ENCODE results near the gene PAWR.

DNA sequence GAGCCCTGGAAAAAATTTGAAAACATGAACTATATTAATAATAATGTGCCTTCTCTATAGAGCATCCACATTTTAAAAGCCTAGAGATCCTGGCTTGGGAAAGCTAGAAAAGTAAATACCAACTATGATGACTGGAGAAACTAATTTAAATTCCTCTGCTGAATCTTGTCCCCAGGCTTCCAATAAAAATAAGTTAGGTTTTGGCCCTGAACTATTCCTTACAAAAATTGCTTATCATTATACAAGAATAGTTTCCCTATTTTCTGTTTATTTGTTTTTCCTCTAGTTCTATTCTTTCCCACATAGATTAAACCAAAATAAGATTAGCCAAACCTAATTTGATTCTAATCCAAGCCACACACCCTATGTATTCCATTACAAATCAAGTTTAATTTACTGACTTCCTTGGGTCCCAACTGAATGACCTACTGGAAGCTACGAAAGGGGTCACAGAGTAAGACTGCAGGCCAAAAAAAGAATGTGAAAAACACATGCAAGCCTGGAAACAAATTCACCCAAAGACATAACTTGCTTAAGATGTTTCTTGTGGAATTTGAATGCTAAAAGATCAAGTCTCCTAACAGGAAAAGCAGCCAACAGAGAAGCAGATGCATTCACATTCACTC lies 133.0 kb downstream of the PAWR start:
- TF ChIP-seq MAZ (CRISPR knock-in tag; conservative IDR thresholded peaks at IDR 0.05 in 1 of 2, IDR thresholded peaks at IDR 0.05 in 1 of 2) (no peak), BRF1 (IDR thresholded peaks at IDR 0.05; ENCODE audit: borderline replicate concordance, extremely low read depth, insufficient read length) (no peak), CBX5 (IDR thresholded peaks at IDR 0.05; ENCODE audit: borderline replicate concordance, low read depth) (no peak), POLR2A (conservative IDR thresholded peaks at IDR 0.05) (no peak), POLR2AphosphoS5 (IDR thresholded peaks at IDR 0.05; ENCODE audit: control insufficient read depth, insufficient read depth, low read depth, low read length) (no peak), ERF (CRISPR knock-in tag; IDR thresholded peaks at IDR 0.05) (no peak), ZKSCAN8 (CRISPR knock-in tag; IDR thresholded peaks at IDR 0.05) (no peak), MYC (IDR thresholded peaks at IDR 0.05; ENCODE audit: low read depth, low read length) (no peak), MYC (CRISPR knock-in tag; IDR thresholded peaks at IDR 0.05; ENCODE audit: borderline replicate concordance, low read depth) (no peak), TAF7 (tag; IDR thresholded peaks at IDR 0.05) (no peak), NR2C1 (IDR thresholded peaks at IDR 0.05) (no peak), NR2C1 (tag; IDR thresholded peaks at IDR 0.05) (no peak), BCOR (IDR thresholded peaks at IDR 0.05) (no peak)
- TF ChIP-seq, protein P1, sequence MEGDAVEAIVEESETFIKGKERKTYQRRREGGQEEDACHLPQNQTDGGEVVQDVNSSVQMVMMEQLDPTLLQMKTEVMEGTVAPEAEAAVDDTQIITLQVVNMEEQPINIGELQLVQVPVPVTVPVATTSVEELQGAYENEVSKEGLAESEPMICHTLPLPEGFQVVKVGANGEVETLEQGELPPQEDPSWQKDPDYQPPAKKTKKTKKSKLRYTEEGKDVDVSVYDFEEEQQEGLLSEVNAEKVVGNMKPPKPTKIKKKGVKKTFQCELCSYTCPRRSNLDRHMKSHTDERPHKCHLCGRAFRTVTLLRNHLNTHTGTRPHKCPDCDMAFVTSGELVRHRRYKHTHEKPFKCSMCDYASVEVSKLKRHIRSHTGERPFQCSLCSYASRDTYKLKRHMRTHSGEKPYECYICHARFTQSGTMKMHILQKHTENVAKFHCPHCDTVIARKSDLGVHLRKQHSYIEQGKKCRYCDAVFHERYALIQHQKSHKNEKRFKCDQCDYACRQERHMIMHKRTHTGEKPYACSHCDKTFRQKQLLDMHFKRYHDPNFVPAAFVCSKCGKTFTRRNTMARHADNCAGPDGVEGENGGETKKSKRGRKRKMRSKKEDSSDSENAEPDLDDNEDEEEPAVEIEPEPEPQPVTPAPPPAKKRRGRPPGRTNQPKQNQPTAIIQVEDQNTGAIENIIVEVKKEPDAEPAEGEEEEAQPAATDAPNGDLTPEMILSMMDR (IDR thresholded peaks at IDR 0.05 in 2 of 3, conservative IDR thresholded peaks at IDR 0.05 in 1 of 3; ENCODE audit: insufficient read depth in 2 of 3, low read depth in 1 of 3, low read length in 3 of 3), result no peak
- TF ChIP-seq, protein P2, sequence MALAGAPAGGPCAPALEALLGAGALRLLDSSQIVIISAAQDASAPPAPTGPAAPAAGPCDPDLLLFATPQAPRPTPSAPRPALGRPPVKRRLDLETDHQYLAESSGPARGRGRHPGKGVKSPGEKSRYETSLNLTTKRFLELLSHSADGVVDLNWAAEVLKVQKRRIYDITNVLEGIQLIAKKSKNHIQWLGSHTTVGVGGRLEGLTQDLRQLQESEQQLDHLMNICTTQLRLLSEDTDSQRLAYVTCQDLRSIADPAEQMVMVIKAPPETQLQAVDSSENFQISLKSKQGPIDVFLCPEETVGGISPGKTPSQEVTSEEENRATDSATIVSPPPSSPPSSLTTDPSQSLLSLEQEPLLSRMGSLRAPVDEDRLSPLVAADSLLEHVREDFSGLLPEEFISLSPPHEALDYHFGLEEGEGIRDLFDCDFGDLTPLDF (CRISPR knock-in tag; IDR thresholded peaks at IDR 0.05), result no peak

Data from K562 (cell line).